ENCODE results near the gene MKNK1. TPM values are rescaled to one million over a fixed set of nuclear protein-coding genes. Genes with fewer than 3 reads are reported as not detected.

Gene MKNK1
- polyA plus RNA-seq, 1 donor (not counting 4 experiments of a cell fraction or from before 2014, with no cell fraction given): 55.7 TPM

DNA sequence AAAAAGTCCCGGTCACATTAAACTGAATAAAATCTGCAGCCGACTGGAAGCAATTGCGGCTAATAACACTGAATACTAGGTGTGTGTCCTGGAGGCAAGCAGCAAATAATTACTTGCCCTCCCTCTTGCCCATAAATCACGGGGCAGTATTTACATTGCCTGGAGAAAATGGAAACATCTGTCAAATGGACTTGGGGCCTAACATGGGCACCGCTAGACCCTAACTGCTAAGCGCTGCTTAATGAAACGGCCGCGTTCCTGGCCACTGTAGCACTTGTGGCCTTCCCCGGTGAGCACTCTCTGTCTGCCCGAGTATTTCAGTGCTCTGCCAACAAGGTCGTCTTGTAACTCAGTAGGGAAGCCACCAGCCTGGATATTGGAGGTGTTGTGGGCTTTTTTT, 28.8 kb downstream of the MKNK1 start:
- TF ChIP-seq EZH2 (IDR thresholded peaks at IDR 0.05; ENCODE audit: low read length): no peak
- TF ChIP-seq, protein P1, sequence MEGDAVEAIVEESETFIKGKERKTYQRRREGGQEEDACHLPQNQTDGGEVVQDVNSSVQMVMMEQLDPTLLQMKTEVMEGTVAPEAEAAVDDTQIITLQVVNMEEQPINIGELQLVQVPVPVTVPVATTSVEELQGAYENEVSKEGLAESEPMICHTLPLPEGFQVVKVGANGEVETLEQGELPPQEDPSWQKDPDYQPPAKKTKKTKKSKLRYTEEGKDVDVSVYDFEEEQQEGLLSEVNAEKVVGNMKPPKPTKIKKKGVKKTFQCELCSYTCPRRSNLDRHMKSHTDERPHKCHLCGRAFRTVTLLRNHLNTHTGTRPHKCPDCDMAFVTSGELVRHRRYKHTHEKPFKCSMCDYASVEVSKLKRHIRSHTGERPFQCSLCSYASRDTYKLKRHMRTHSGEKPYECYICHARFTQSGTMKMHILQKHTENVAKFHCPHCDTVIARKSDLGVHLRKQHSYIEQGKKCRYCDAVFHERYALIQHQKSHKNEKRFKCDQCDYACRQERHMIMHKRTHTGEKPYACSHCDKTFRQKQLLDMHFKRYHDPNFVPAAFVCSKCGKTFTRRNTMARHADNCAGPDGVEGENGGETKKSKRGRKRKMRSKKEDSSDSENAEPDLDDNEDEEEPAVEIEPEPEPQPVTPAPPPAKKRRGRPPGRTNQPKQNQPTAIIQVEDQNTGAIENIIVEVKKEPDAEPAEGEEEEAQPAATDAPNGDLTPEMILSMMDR (optimal IDR thresholded peaks at IDR 0.05 in 1 of 3, IDR thresholded peaks at IDR 0.05 in 1 of 3, conservative IDR thresholded peaks at IDR 0.05 in 1 of 3; ENCODE audit: extremely low read depth in 1 of 3, insufficient read depth in 2 of 3, low read length in 3 of 3): no peak
- DNase-seq (ENCODE audit: low read depth, low spot score): no peak
- Histone ChIP-seq H3K4me1 (ENCODE audit: control insufficient read depth, extremely low read depth, insufficient read depth, low read length) (peaks cover 4% of the 10 kb centered on the region), H4K20me1 (ENCODE audit: control insufficient read depth, extremely low read depth, insufficient read depth, low read length) (no peaks in the 10 kb centered on the region), H3K9me3 (ENCODE audit: control insufficient read depth, low read depth, low read length) (no peaks in the 10 kb centered on the region), H3K4me3 (ENCODE audit: control insufficient read depth in 2 of 3, extremely low read depth in 1 of 3, insufficient read depth in 2 of 3, low read depth in 1 of 3, low read length in 3 of 3) (no peak overlapping the region), H3K9ac (ENCODE audit: control insufficient read depth, extremely low read depth, insufficient read depth, low read length) (no peak overlapping the region), H3K27me3 (ENCODE audit: control insufficient read depth, extremely low read depth, insufficient read depth, low read length) (no peaks in the 10 kb centered on the region), H3K9me1 (ENCODE audit: control insufficient read depth, extremely low read depth, insufficient read depth, low read length) (no peaks in the 10 kb centered on the region), H3K27ac (ENCODE audit: control insufficient read depth, insufficient read depth, low read length) (no peak overlapping the region), H3K79me2 (ENCODE audit: control insufficient read depth, insufficient read depth, low read length) (no peaks in the 10 kb centered on the region), H3K4me2 (ENCODE audit: control insufficient read depth, extremely low read depth, insufficient read depth, low read depth, low read length) (no peak overlapping the region), H2AFZ (ENCODE audit: control insufficient read depth, low read length) (no peak overlapping the region), H3K36me3 (ENCODE audit: control insufficient read depth in 2 of 2, extremely low read depth in 1 of 2, insufficient read depth in 2 of 2, low read length in 2 of 2) (peaks cover 22 to 27% of the 10 kb centered on the region in 2 experiments)
- dilution Hi-C loops (cut with MboI; ENCODE audit: extremely low pct_ligation_motif_present, low sequenced_read_pairs): no loop called here
- FAIRE-seq: no peak

DNA sequence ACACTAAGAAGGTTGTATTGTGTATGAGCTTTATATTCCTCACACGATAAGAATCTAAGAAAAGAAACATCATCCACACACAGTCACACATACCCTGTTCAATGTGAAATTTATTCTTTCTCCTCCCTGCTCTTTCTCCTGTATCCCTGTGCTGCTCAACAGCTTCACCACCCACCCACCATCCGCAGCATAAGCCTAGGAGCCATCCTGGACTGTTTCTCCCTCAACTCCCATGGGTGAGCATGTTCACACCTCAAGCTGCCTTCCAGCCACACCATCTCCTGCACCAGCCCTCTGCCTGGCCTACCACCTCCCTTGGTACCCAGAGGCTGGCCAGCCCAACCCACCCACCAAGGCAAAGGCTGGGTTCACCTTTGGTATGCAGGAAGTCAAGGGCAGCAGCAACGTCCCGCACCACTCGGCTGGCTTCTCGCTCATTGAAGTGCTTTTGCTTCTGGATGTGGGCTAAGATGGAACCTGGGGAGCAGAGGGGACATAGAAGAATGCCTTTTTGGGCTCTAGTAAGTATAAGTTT, 32.3 kb downstream of the MKNK1 start:
- dilution Hi-C loops (cut with MboI; ENCODE audit: extremely low pct_ligation_motif_present, low sequenced_read_pairs): no loop called here
- Histone ChIP-seq H3K79me2 (ENCODE audit: control insufficient read depth, insufficient read depth, low read length) (no peaks in the 10 kb centered on the region), H3K36me3 (ENCODE audit: control insufficient read depth in 2 of 2, extremely low read depth in 1 of 2, insufficient read depth in 2 of 2, low read length in 2 of 2) (peaks cover 22 to 25% of the 10 kb centered on the region in 2 experiments), H3K4me2 (ENCODE audit: control insufficient read depth, extremely low read depth, insufficient read depth, low read depth, low read length) (no peak overlapping the region), H4K20me1 (ENCODE audit: control insufficient read depth, extremely low read depth, insufficient read depth, low read length) (no peaks in the 10 kb centered on the region), H2AFZ (ENCODE audit: control insufficient read depth, low read length) (no peak overlapping the region), H3K9me1 (ENCODE audit: control insufficient read depth, extremely low read depth, insufficient read depth, low read length) (no peaks in the 10 kb centered on the region), H3K9ac (ENCODE audit: control insufficient read depth, extremely low read depth, insufficient read depth, low read length) (no peak overlapping the region), H3K4me3 (ENCODE audit: control insufficient read depth in 2 of 3, extremely low read depth in 1 of 3, insufficient read depth in 2 of 3, low read depth in 1 of 3, low read length in 3 of 3) (no peak overlapping the region), H3K9me3 (ENCODE audit: control insufficient read depth, low read depth, low read length) (no peaks in the 10 kb centered on the region), H3K4me1 (ENCODE audit: control insufficient read depth, extremely low read depth, insufficient read depth, low read length) (peaks cover 4% of the 10 kb centered on the region), H3K27me3 (ENCODE audit: control insufficient read depth, extremely low read depth, insufficient read depth, low read length) (no peaks in the 10 kb centered on the region), H3K27ac (ENCODE audit: control insufficient read depth, insufficient read depth, low read length) (no peak overlapping the region)
- no peak for FAIRE-seq
- TF ChIP-seq EZH2 (IDR thresholded peaks at IDR 0.05; ENCODE audit: low read length): no peak
- TF ChIP-seq, protein P1 (optimal IDR thresholded peaks at IDR 0.05 in 1 of 3, IDR thresholded peaks at IDR 0.05 in 1 of 3, conservative IDR thresholded peaks at IDR 0.05 in 1 of 3; ENCODE audit: extremely low read depth in 1 of 3, insufficient read depth in 2 of 3, low read length in 3 of 3): no peak
- DNase-seq (ENCODE audit: low read depth, low spot score): no peak
